SU-DHL-6 (cell line): Measurements from ENCODE around the gene DYRK1B.

Source experiments
- H2AFZ ChIP-seq: fragments of 200-600 bp; sonication (generic); 2 replicates; pipeline ENCODE4 v1.6.1; 2014; ENCODE audit warnings: low read depth, mild to moderate bottlenecking, moderate library complexity, mixed read lengths, antibody characterized with exemption, low read length; ENCODE audit not compliant: severe bottlenecking
- H3F3A ChIP-seq: fragments of 200-600 bp; shearing (Covaris generic); 2 replicates; pipeline ENCODE4 v1.6.0; 2016; ENCODE audit warnings: antibody characterized with exemption, mild to moderate bottlenecking; ENCODE audit not compliant: insufficient read depth
- H3K27ac ChIP-seq: fragments of 200-600 bp; sonication (generic); 2 replicates; pipeline ENCODE4 v1.5.1; 2016; ENCODE audit warnings: low read depth, mild to moderate bottlenecking, low read length, moderate library complexity, mixed read lengths
- H3K27me3 ChIP-seq: fragments of 200-600 bp; sonication (generic), shearing (Covaris generic); 2 replicates; pipeline ENCODE4 v1.6.0; 2014; ENCODE audit warnings: mild to moderate bottlenecking, low read length
- H3K36me3 ChIP-seq: fragments of 200-600 bp; sonication (generic); 2 replicates; pipeline ENCODE4 v1.6.1; 2014; ENCODE audit warnings: mild to moderate bottlenecking, low read length, mixed read lengths
- H3K4me2 ChIP-seq: fragments of 300-600, 200-600 bp; shearing (Covaris generic), sonication (generic); 2 replicates; pipeline ENCODE4 v1.6.0; 2014; ENCODE audit warnings: low read length, low read depth, mild to moderate bottlenecking; ENCODE audit not compliant: poor library complexity, severe bottlenecking
- H3K4me3 ChIP-seq: fragments of 200-600 bp; sonication (generic); 2 replicates; pipeline ENCODE4 v1.5.1; 2014; ENCODE audit warnings: antibody characterized with exemption, low read length, mild to moderate bottlenecking, mixed read lengths; ENCODE audit not compliant: insufficient read depth, poor library complexity, severe bottlenecking
- H3K79me2 ChIP-seq: fragments of 200-600 bp; sonication (generic); 2 replicates; pipeline ENCODE4 v1.6.1; 2014; ENCODE audit warnings: mild to moderate bottlenecking, low read length, moderate library complexity; ENCODE audit not compliant: insufficient read depth
- H3K9ac ChIP-seq: fragments of 200-600 bp; sonication (generic); 2 replicates; pipeline ENCODE4 v1.7.0; 2014; ENCODE audit warnings: mild to moderate bottlenecking, low read length
- H3K9me2 ChIP-seq: fragments of 200-600 bp; sonication (generic); replicated peaks from 2 replicates; pipeline ENCODE4 v1.6.1; 2014; ENCODE audit warnings: low read length; ENCODE audit not compliant: insufficient read depth
- H3K9me3 ChIP-seq: fragments of 200-600 bp; sonication (generic); 2 replicates; pipeline ENCODE4 v1.6.1; 2014; ENCODE audit warnings: low read length, mixed read lengths; ENCODE audit not compliant: insufficient read depth
- H4K20me1 ChIP-seq: fragments of 200-600 bp; sonication (generic); 2 replicates; pipeline ENCODE4 v1.6.1; 2014; ENCODE audit warnings: low read depth, mild to moderate bottlenecking, antibody characterized with exemption, low read length, moderate library complexity, mixed read lengths
- CTCF ChIP-seq: fragments of 200-600 bp; sonication (generic); IDR thresholded peaks from one replicate; pipeline ENCODE4 v1.5.1; 2017; ENCODE audit warnings: antibody characterized with exemption, mild to moderate bottlenecking, low read length, moderate library complexity; ENCODE audit not compliant: insufficient read depth, poor library complexity, severe bottlenecking
- EZH2phosphoT487 ChIP-seq: fragments of 200-600 bp; sonication (generic), shearing (Covaris generic); conservative IDR thresholded peaks from 2 replicates; pipeline ENCODE4 v1.6.1; 2018; ENCODE audit warnings: mild to moderate bottlenecking, antibody characterized with exemption, low read length, moderate library complexity, mixed read lengths

Gene DYRK1B

GRCh38 chr19:39840492-39840891 is 6.5 kb upstream of the DYRK1B start:
- Histone ChIP-seq H3K79me2 (peaks cover 77% of the 10 kb centered on the region), H3K36me3 (peaks cover 11% of the 10 kb centered on the region; the same call in 1 of the 2 replicates), H3K9me2 (no peaks in the 10 kb centered on the region), H3K27me3 (no peaks in the 10 kb centered on the region), H3K9ac (no peak overlapping the region), H2AFZ (no peak overlapping the region), H4K20me1 (peaks cover 19% of the 10 kb centered on the region; the same call in 1 of the 2 replicates), H3K9me3 (no peaks in the 10 kb centered on the region), H3F3A (peaks cover 18% of the 10 kb centered on the region; the same call in 1 of the 2 replicates), H3K4me3 (no peak overlapping the region), H3K27ac (no peak overlapping the region), H3K4me2 (no peak overlapping the region)
- TF ChIP-seq CTCF = no peak

GRCh38 chr19:39839678-39840327 is 5.8 kb upstream of the DYRK1B start:
- H3K27ac ChIP-seq = no peak overlapping the region

GRCh38 chr19:39838569-39838968 is 4.6 kb upstream of the DYRK1B start:
- Histone ChIP-seq H3K27me3 (no peaks in the 10 kb centered on the region), H3F3A (peaks cover 20% of the 10 kb centered on the region), H3K36me3 (peaks cover 11% of the 10 kb centered on the region; the same call in 1 of the 2 replicates), H3K9me2 (no peaks in the 10 kb centered on the region), H3K9me3 (no peaks in the 10 kb centered on the region), H3K4me2 (no peak overlapping the region), H3K9ac (no peak overlapping the region), H3K27ac (no peak overlapping the region), H3K4me3 (no peak overlapping the region), H2AFZ (no peak overlapping the region), H3K79me2 (peaks cover 58% of the 10 kb centered on the region), H4K20me1 (peaks cover 16% of the 10 kb centered on the region; the same call in 1 of the 2 replicates)
- TF ChIP-seq EZH2phosphoT487 (no peak), CTCF (no peak)

More at GRCh38 chr19:39839678-39840327, 5.8 kb upstream of the DYRK1B start:
- peaks cover 70% of the 10 kb centered on the region for H3K79me2 ChIP-seq
- no peaks in the 10 kb centered on the region for H3K27me3 ChIP-seq
- no peaks in the 10 kb centered on the region for H3K9me3 ChIP-seq
- peaks cover 18% of the 10 kb centered on the region for H3F3A ChIP-seq
- peaks cover 19% of the 10 kb centered on the region; the same call in 1 of the 2 replicates for H4K20me1 ChIP-seq
- TF ChIP-seq EZH2phosphoT487 = no peak
- TF ChIP-seq CTCF = no peak
- H2AFZ ChIP-seq = no peak overlapping the region
- H3K36me3 ChIP-seq = peaks cover 11% of the 10 kb centered on the region; the same call in 1 of the 2 replicates
- H3K4me2 ChIP-seq = no peak overlapping the region
- no peak overlapping the region for H3K9ac ChIP-seq
- H3K4me3 ChIP-seq = no peak overlapping the region
- no peaks in the 10 kb centered on the region for H3K9me2 ChIP-seq
